ENCODE results near the gene PRR30. TPM values are rescaled to one million over a fixed set of nuclear protein-coding genes. Genes with fewer than 3 reads are reported as not detected.

PRR30 gene
- total and polyA plus RNA-seq, 2 donors (not counting 3 experiments of a cell fraction or from before 2014, with no cell fraction given), result not detected

DNA sequence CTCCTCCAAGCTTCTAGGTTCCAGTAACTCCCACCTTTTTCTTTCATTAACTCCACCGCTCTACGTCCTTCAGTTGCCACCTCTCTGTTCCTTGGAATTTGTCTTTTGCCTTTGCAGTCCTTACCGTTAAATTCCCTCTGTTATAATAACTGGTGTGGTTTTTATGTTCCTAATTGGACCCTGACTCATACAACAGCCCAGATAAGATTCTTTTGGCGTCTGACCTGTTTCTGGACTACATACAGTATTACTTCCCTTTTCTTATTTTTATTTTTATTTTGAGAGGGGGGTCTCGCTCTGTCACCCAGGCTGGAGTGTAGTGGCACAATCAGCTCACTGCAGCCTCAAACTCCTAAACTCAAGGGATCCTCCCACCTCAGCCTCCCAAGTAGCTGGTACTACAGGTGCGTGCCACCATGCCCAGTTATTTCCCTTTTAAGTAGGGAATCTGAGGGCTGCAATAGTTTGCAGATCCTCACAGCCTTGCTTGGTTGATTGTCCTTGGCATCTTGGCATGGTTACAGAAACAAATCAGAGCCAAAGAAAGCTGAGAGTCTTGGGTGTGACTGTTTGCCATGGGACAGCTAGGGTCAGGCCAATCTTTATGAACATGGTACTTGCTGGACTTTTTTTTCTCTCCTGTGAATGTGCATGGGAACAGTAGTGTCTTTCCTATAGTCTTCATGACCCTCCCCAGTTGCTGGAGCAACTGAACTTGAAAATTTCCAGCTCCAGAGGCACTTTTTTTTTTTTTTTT is 31.5 kb upstream of the PRR30 start:
- Histone ChIP-seq H3K36me3 (ENCODE audit: control insufficient read depth in 2 of 2, extremely low read depth in 1 of 2, insufficient read depth in 2 of 2, low read length in 2 of 2) (no peaks in the 10 kb centered on the region), H4K20me1 (replicated peaks; ENCODE audit: control insufficient read depth, extremely low read depth, insufficient read depth, low read length) (no peaks in the 10 kb centered on the region), H3K9me3 (replicated peaks; ENCODE audit: control insufficient read depth, insufficient read depth, low read length) (no peaks in the 10 kb centered on the region), H3K4me3 (replicated peaks in 1 of 3; ENCODE audit: insufficient read depth in 1 of 3, low read depth in 1 of 3, low read length in 3 of 3) (no peak overlapping the region), H3K4me1 (ENCODE audit: control insufficient read depth, extremely low read depth, insufficient read depth, low read length) (no peaks in the 10 kb centered on the region), H3K27me3 (ENCODE audit: control insufficient read depth in 2 of 2, insufficient read depth in 2 of 2, low read length in 2 of 2) (peaks cover 24 to 34% of the 10 kb centered on the region in 2 experiments), H2AFZ (ENCODE audit: low read depth, low read length) (no peak overlapping the region), H3K27ac (ENCODE audit: insufficient read depth, low read depth, low read length) (no peak overlapping the region), H3K79me2 (ENCODE audit: control insufficient read depth, insufficient read depth, low read length) (no peaks in the 10 kb centered on the region), H3K4me2 (ENCODE audit: insufficient read depth, low read length) (no peak overlapping the region), H3K9me1 (replicated peaks; ENCODE audit: control insufficient read depth, extremely low read depth, insufficient read depth, low read length) (no peaks in the 10 kb centered on the region), H3K9ac (replicated peaks; ENCODE audit: extremely low read depth, insufficient read depth, low read length) (no peak overlapping the region)
- CTCF ChIA-PET, result interaction anchor here (1.0 to 3.7 kb wide), 16 partner anchors 11 to 132 kb away, joined by 3 to 38 read pairs (median 8); partner anchors contain the start of genes PREB and SLC30A3
- no peak for DNase-seq (ENCODE audit: low read depth, low spot score)
- dilution Hi-C loops (cut with MboI; ENCODE audit: extremely low pct_ligation_motif_present, low sequenced_read_pairs), result no loop called here
- BruUV-seq (replicated peaks), result no TSS peak
- intact Hi-C loops (cut with micrococcal nuclease), result loop anchor here (5.0 kb wide), 1 partner anchor 73 kb away; no protein-coding TSS in a partner anchor
- TF ChIP-seq, protein P1, sequence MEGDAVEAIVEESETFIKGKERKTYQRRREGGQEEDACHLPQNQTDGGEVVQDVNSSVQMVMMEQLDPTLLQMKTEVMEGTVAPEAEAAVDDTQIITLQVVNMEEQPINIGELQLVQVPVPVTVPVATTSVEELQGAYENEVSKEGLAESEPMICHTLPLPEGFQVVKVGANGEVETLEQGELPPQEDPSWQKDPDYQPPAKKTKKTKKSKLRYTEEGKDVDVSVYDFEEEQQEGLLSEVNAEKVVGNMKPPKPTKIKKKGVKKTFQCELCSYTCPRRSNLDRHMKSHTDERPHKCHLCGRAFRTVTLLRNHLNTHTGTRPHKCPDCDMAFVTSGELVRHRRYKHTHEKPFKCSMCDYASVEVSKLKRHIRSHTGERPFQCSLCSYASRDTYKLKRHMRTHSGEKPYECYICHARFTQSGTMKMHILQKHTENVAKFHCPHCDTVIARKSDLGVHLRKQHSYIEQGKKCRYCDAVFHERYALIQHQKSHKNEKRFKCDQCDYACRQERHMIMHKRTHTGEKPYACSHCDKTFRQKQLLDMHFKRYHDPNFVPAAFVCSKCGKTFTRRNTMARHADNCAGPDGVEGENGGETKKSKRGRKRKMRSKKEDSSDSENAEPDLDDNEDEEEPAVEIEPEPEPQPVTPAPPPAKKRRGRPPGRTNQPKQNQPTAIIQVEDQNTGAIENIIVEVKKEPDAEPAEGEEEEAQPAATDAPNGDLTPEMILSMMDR (IDR thresholded peaks at IDR 0.05; ENCODE audit: extremely low read depth in 1 of 2, insufficient read depth in 1 of 2, low read depth in 1 of 2, low read length in 2 of 2), result no peak
- TF ChIP-seq MAX (IDR thresholded peaks at IDR 0.05; ENCODE audit: insufficient read depth, insufficient read length), result no peak
- TF ChIP-seq GATA2 (IDR thresholded peaks at IDR 0.05; ENCODE audit: insufficient read depth, insufficient read length, low read depth, low read length), result no peak
- no peak for TF ChIP-seq POLR2AphosphoS5 (IDR thresholded peaks at IDR 0.05; ENCODE audit: insufficient read depth, low read depth, low read length)
- no peak for TF ChIP-seq POLR2A (IDR thresholded peaks at IDR 0.05; ENCODE audit: low read depth, low read length)
- no peak for TF ChIP-seq FOS (IDR thresholded peaks at IDR 0.05; ENCODE audit: borderline replicate concordance, insufficient read depth, low read length)
- TF ChIP-seq MYC (IDR thresholded peaks at IDR 0.05; ENCODE audit: low read depth, low read length), result no peak
- no peak for FAIRE-seq
- POLR2A ChIA-PET, result no interaction called here

Data from endothelial cell of umbilical vein (primary cell).